Panc1 (cell line): Measurements from ENCODE around the gene CAMKMT. TPM values are rescaled to one million over a fixed set of nuclear protein-coding genes. Genes with fewer than 3 reads are reported as not detected.

Experiments used
- ATAC-seq: fragments of 200-7000 bp; cut with Tn5 transposase; 2 replicates; pipeline ENCODE4 v1.9.1; 2020; ENCODE audit warnings: mild to moderate bottlenecking, moderate library complexity
- BruUV-seq: library from RNA; stranded (reverse); fragments of 400-500 nt; replicated peaks from 2 replicates; lab custom pipeline; 2021; lab: Mats Ljungman, UMichigan
- CTCF ChIA-PET: fragments of 300-600 bp; sonication (Branson Sonifier 250); formaldehyde crosslinking; loops from one replicate; lab custom pipeline; 2022; ENCODE audit warnings: antibody characterized with exemption; lab: Charles Lee
- POLR2A ChIA-PET: fragments of 300-600 bp; sonication (Branson Sonifier 250); formaldehyde crosslinking; loops from one replicate; lab custom pipeline; 2022; ENCODE audit warnings: antibody characterized with exemption; lab: Charles Lee
- DNase-seq: peaks from one replicate; pipeline ENCODE4 v3.0.0-alpha.2; 2010; ENCODE audit warnings: low read depth, low spot score
- H3K27ac ChIP-seq: 2 replicates; pipeline ENCODE4 v1.5.1; 2011; ENCODE audit warnings: mild to moderate bottlenecking, low read length, inconsistent platforms
- H3K27me3 ChIP-seq: fragments of 200-500 bp; sonication (Bioruptor generic); 2 replicates; pipeline ENCODE4 v1.6.0; 2014; ENCODE audit warnings: low read length, inconsistent platforms; ENCODE audit not compliant: control insufficient read depth, insufficient read depth
- H3K36me3 ChIP-seq: fragments of 200-500 bp; sonication (Bioruptor generic); 2 replicates; pipeline ENCODE4 v1.5.1; 2014; ENCODE audit warnings: inconsistent platforms, mild to moderate bottlenecking, low read length, moderate library complexity; ENCODE audit not compliant: control insufficient read depth, insufficient read depth
- H3K4me1 ChIP-seq: 2 replicates; pipeline ENCODE4 v1.5.1; 2011; ENCODE audit warnings: inconsistent platforms, mild to moderate bottlenecking, low read length, moderate library complexity; ENCODE audit not compliant: control insufficient read depth, insufficient read depth
- H3K4me3 ChIP-seq, 2 experiments: 2 replicates each; pipeline ENCODE4 v1.5.1; 2011 to 2012; ENCODE audit warnings: low read depth in 2 of 2, low read length in 2 of 2, mild to moderate bottlenecking in 2 of 2, inconsistent platforms in 1 of 2, moderate library complexity in 1 of 2
- H3K9me3 ChIP-seq: fragments of 200-500 bp; sonication (Bioruptor generic); 2 replicates; pipeline ENCODE4 v1.5.1; 2014; ENCODE audit warnings: low read depth, mild to moderate bottlenecking, inconsistent platforms, low read length, moderate library complexity; ENCODE audit not compliant: control insufficient read depth, insufficient read depth
- CTCF ChIP-seq: fragments of 450-650 bp; IDR thresholded peaks from 2 replicates; pipeline ENCODE4 v1.5.1; 2017; ENCODE audit warnings: mild to moderate bottlenecking
- POLR2AphosphoS5 ChIP-seq: IDR thresholded peaks from 2 replicates; pipeline ENCODE4 v1.6.1; 2012; ENCODE audit warnings: mild to moderate bottlenecking, low read depth, low read length, moderate library complexity
- SIN3A ChIP-seq: IDR thresholded peaks from 2 replicates; pipeline ENCODE4 v1.6.1; 2012; ENCODE audit warnings: low read depth, mild to moderate bottlenecking, low read length, moderate library complexity, borderline replicate concordance; ENCODE audit not compliant: insufficient read depth
- TCF7L2 ChIP-seq: IDR thresholded peaks from 2 replicates; pipeline ENCODE4 v1.6.1; 2011; ENCODE audit warnings: mild to moderate bottlenecking, low read depth, low read length, inconsistent platforms
- in situ Hi-C: cut with HindIII; loops from 2 replicates; pipeline ENCODE4 v1.10.0; 2016; ENCODE audit warnings: low sequenced_read_pairs, low pct_unique_long_range_greater_than_20kb
- intact Hi-C: fragments of 100-400 bp; cut with micrococcal nuclease; formaldehyde crosslinking; loops from one replicate; pipeline ENCODE4 v1.10.0; 2022; ENCODE audit not compliant: unreplicated experiment
- total RNA-seq: library from RNA; stranded (reverse); gene quantifications from one replicate; pipeline ENCODE4 v1.2.1, GENCODE V29; 2021; ENCODE audit not compliant: unreplicated experiment
- TF ChIP-seq, protein P1 (sequence below), 2 experiments: IDR thresholded peaks; 2 replicates each; pipeline ENCODE4 v1.6.1; 2011 to 2012; ENCODE audit warnings: low read depth in 2 of 2, control low read depth in 1 of 2, low read length in 1 of 2, mild to moderate bottlenecking in 1 of 2, moderate library complexity in 1 of 2; ENCODE audit not compliant: insufficient read depth in 1 of 2

The CAMKMT gene
- total RNA-seq, 1 experiment from 2014 or later: 12.6 TPM

DNA sequence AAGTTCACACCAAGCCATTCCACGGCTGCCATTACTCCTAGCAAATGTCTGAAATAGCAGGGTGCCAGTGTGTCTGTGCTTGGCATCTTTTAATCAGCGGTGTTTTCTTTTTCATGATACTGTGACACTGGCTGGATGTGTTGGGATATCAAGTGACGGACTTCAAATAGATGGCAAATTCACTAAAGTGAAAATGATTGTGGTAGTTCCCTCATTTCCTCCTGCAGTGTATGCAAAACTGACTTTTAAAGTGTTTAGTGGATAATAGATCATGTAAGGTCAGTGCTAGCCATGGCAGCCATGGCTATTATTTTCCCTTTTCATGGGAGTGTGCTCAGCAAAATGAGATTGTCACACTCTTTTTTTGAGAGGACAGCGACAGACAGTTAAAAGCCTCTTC is 318.2 kb downstream of the CAMKMT start:
- intact Hi-C loops: no loop called here
- no peaks in the 10 kb centered on the region for H3K4me1 ChIP-seq
- no peak overlapping the region for H3K27ac ChIP-seq
- ATAC-seq: no peak
- no peak for TF ChIP-seq POLR2AphosphoS5
- TF ChIP-seq TCF7L2: no peak
- TF ChIP-seq, protein P1, sequence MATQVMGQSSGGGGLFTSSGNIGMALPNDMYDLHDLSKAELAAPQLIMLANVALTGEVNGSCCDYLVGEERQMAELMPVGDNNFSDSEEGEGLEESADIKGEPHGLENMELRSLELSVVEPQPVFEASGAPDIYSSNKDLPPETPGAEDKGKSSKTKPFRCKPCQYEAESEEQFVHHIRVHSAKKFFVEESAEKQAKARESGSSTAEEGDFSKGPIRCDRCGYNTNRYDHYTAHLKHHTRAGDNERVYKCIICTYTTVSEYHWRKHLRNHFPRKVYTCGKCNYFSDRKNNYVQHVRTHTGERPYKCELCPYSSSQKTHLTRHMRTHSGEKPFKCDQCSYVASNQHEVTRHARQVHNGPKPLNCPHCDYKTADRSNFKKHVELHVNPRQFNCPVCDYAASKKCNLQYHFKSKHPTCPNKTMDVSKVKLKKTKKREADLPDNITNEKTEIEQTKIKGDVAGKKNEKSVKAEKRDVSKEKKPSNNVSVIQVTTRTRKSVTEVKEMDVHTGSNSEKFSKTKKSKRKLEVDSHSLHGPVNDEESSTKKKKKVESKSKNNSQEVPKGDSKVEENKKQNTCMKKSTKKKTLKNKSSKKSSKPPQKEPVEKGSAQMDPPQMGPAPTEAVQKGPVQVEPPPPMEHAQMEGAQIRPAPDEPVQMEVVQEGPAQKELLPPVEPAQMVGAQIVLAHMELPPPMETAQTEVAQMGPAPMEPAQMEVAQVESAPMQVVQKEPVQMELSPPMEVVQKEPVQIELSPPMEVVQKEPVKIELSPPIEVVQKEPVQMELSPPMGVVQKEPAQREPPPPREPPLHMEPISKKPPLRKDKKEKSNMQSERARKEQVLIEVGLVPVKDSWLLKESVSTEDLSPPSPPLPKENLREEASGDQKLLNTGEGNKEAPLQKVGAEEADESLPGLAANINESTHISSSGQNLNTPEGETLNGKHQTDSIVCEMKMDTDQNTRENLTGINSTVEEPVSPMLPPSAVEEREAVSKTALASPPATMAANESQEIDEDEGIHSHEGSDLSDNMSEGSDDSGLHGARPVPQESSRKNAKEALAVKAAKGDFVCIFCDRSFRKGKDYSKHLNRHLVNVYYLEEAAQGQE (IDR thresholded peaks at IDR 0.05; ENCODE audit: insufficient read depth in 1 of 2, low read depth in 2 of 2, low read length in 1 of 2): no peak
- TF ChIP-seq SIN3A: no peak
- no peak for TF ChIP-seq CTCF
- H3K4me3 ChIP-seq: no peak overlapping the region
- no peaks in the 10 kb centered on the region for H3K36me3 ChIP-seq
- no peak for DNase-seq
- CTCF ChIA-PET: no interaction called here
- H3K9me3 ChIP-seq: no peaks in the 10 kb centered on the region
- POLR2A ChIA-PET: no interaction called here
- in situ Hi-C loops: no loop called here
- H3K27me3 ChIP-seq: no peaks in the 10 kb centered on the region
- no TSS peak for BruUV-seq

DNA sequence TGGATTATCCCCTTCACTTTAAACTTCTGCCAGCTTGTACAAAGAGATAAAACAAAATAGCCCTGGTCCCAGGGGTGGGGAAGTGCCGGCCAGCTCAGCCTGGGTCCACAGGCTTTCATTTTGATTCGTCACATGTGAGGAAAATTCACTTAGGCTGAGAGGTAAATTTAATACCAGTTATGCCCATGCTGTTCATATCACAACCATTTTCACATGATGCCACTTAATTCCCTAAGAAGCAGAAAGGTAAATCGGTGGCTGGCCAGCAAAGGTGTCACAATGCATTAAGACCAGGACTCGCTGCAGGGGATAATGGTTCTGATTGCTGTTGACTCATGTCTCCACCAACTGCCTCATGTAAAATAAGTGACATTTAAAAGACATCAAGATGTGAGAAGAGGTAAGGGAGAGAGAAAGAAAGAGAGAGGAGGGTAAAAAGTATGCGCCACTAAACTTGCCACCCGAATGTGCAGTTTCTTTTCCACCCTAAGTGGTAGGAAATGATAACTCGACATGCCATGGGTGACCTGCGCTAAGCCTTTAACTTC is 318.8 kb downstream of the CAMKMT start:
- Histone ChIP-seq H3K27me3 (no peaks in the 10 kb centered on the region), H3K9me3 (no peaks in the 10 kb centered on the region), H3K4me3 (no peak overlapping the region), H3K27ac (no peak overlapping the region), H3K4me1 (no peaks in the 10 kb centered on the region), H3K36me3 (no peaks in the 10 kb centered on the region)
- ChIA-PET CTCF (no interaction called here), POLR2A (no interaction called here)
- no peak for DNase-seq
- ATAC-seq: no peak
- TF ChIP-seq SIN3A (no peak), CTCF (no peak), POLR2AphosphoS5 (no peak)
- TF ChIP-seq, protein P1 (IDR thresholded peaks at IDR 0.05; ENCODE audit: insufficient read depth in 1 of 2, low read depth in 2 of 2, low read length in 1 of 2): no peak
- no TSS peak for BruUV-seq
- intact Hi-C loops (no loop called here), in situ Hi-C loops (no loop called here)
